Panc1 (cell line): ENCODE data around the gene CD22. TPM values are rescaled to one million over a fixed set of nuclear protein-coding genes. Genes with fewer than 3 reads are reported as not detected.

ENCODE experiments used
- ATAC-seq: fragments of 200-7000 bp; cut with Tn5 transposase; 2 replicates; pipeline ENCODE4 v1.9.1; 2020; ENCODE audit warnings: mild to moderate bottlenecking, moderate library complexity
- BruUV-seq: library from RNA; stranded (reverse); fragments of 400-500 nt; replicated peaks from 2 replicates; lab custom pipeline; 2021; lab: Mats Ljungman, UMichigan
- CTCF ChIA-PET: fragments of 300-600 bp; sonication (Branson Sonifier 250); formaldehyde crosslinking; loops from one replicate; lab custom pipeline; 2022; ENCODE audit warnings: antibody characterized with exemption; lab: Charles Lee
- POLR2A ChIA-PET: fragments of 300-600 bp; sonication (Branson Sonifier 250); formaldehyde crosslinking; loops from one replicate; lab custom pipeline; 2022; ENCODE audit warnings: antibody characterized with exemption; lab: Charles Lee
- DNase-seq: peaks from one replicate; pipeline ENCODE4 v3.0.0-alpha.2; 2010; ENCODE audit warnings: low read depth, low spot score
- H3K27ac ChIP-seq: 2 replicates; pipeline ENCODE4 v1.5.1; 2011; ENCODE audit warnings: mild to moderate bottlenecking, low read length, inconsistent platforms
- H3K27me3 ChIP-seq: fragments of 200-500 bp; sonication (Bioruptor generic); 2 replicates; pipeline ENCODE4 v1.6.0; 2014; ENCODE audit warnings: low read length, inconsistent platforms; ENCODE audit not compliant: control insufficient read depth, insufficient read depth
- H3K36me3 ChIP-seq: fragments of 200-500 bp; sonication (Bioruptor generic); 2 replicates; pipeline ENCODE4 v1.5.1; 2014; ENCODE audit warnings: inconsistent platforms, mild to moderate bottlenecking, low read length, moderate library complexity; ENCODE audit not compliant: control insufficient read depth, insufficient read depth
- H3K4me1 ChIP-seq: 2 replicates; pipeline ENCODE4 v1.5.1; 2011; ENCODE audit warnings: inconsistent platforms, mild to moderate bottlenecking, low read length, moderate library complexity; ENCODE audit not compliant: control insufficient read depth, insufficient read depth
- H3K4me3 ChIP-seq, 2 experiments: 2 replicates each; pipeline ENCODE4 v1.5.1; 2011 to 2012; ENCODE audit warnings: low read depth in 2 of 2, low read length in 2 of 2, mild to moderate bottlenecking in 2 of 2, inconsistent platforms in 1 of 2, moderate library complexity in 1 of 2
- H3K9me3 ChIP-seq: fragments of 200-500 bp; sonication (Bioruptor generic); 2 replicates; pipeline ENCODE4 v1.5.1; 2014; ENCODE audit warnings: low read depth, mild to moderate bottlenecking, inconsistent platforms, low read length, moderate library complexity; ENCODE audit not compliant: control insufficient read depth, insufficient read depth
- CTCF ChIP-seq: fragments of 450-650 bp; IDR thresholded peaks from 2 replicates; pipeline ENCODE4 v1.5.1; 2017; ENCODE audit warnings: mild to moderate bottlenecking
- POLR2AphosphoS5 ChIP-seq: IDR thresholded peaks from 2 replicates; pipeline ENCODE4 v1.6.1; 2012; ENCODE audit warnings: mild to moderate bottlenecking, low read depth, low read length, moderate library complexity
- REST ChIP-seq, 2 experiments: IDR thresholded peaks; 2 replicates each; pipeline ENCODE4 v1.6.1; 2011 to 2012; ENCODE audit warnings: low read depth in 2 of 2, control low read depth in 1 of 2, low read length in 1 of 2, mild to moderate bottlenecking in 1 of 2, moderate library complexity in 1 of 2; ENCODE audit not compliant: insufficient read depth in 1 of 2
- SIN3A ChIP-seq: IDR thresholded peaks from 2 replicates; pipeline ENCODE4 v1.6.1; 2012; ENCODE audit warnings: low read depth, mild to moderate bottlenecking, low read length, moderate library complexity, borderline replicate concordance; ENCODE audit not compliant: insufficient read depth
- TCF7L2 ChIP-seq: IDR thresholded peaks from 2 replicates; pipeline ENCODE4 v1.6.1; 2011; ENCODE audit warnings: mild to moderate bottlenecking, low read depth, low read length, inconsistent platforms
- in situ Hi-C: cut with HindIII; loops from 2 replicates; pipeline ENCODE4 v1.10.0; 2016; ENCODE audit warnings: low sequenced_read_pairs, low pct_unique_long_range_greater_than_20kb
- intact Hi-C: fragments of 100-400 bp; cut with micrococcal nuclease; formaldehyde crosslinking; loops from one replicate; pipeline ENCODE4 v1.10.0; 2022; ENCODE audit not compliant: unreplicated experiment
- total RNA-seq: library from RNA; stranded (reverse); gene quantifications from one replicate; pipeline ENCODE4 v1.2.1, GENCODE V29; 2021; ENCODE audit not compliant: unreplicated experiment

Gene CD22
- total RNA-seq, 1 experiment from 2014 or later, result 0.74 TPM

GRCh38 chr19:35314031-35314430, 15.0 kb upstream of the CD22 start:
- DNase-seq (no peak), ATAC-seq (no peak)
- Histone ChIP-seq H3K27me3 (no peaks in the 10 kb centered on the region), H3K36me3 (no peaks in the 10 kb centered on the region), H3K4me3 (no peak overlapping the region), H3K9me3 (no peaks in the 10 kb centered on the region), H3K27ac (no peak overlapping the region), H3K4me1 (peaks cover 5% of the 10 kb centered on the region; the same call in 1 of the 2 replicates)
- no peak for TF ChIP-seq TCF7L2
- no peak for TF ChIP-seq CTCF
- TF ChIP-seq REST (IDR thresholded peaks at IDR 0.05; ENCODE audit: insufficient read depth in 1 of 2, low read depth in 2 of 2, low read length in 1 of 2), result no peak
- TF ChIP-seq POLR2AphosphoS5, result no peak
- no peak for TF ChIP-seq SIN3A
- no TSS peak for BruUV-seq
- intact Hi-C loops, result no loop called here
- ChIA-PET CTCF (no interaction called here), POLR2A (interaction anchor here (0.6 kb wide), 1 partner anchor 150 kb away, joined by 3 read pairs; no protein-coding TSS in a partner anchor)
- in situ Hi-C loops, result no loop called here

- Histone ChIP-seq H3K9me3 (no peaks in the 10 kb centered on the region), H3K27ac (no peak overlapping the region), H3K27me3 (no peaks in the 10 kb centered on the region), H3K4me3 (no peak overlapping the region), H3K4me1 (no peaks in the 10 kb centered on the region; the same call in 1 of the 2 replicates), H3K36me3 (no peaks in the 10 kb centered on the region)
- TF ChIP-seq SIN3A (no peak), TCF7L2 (no peak), POLR2AphosphoS5 (no peak), CTCF (no peak), REST (IDR thresholded peaks at IDR 0.05; ENCODE audit: insufficient read depth in 1 of 2, low read depth in 2 of 2, low read length in 1 of 2) (no peak)
- in situ Hi-C loops, result no loop called here
- DNase-seq (no peak), ATAC-seq (no peak)
- POLR2A ChIA-PET, result no interaction called here
- CTCF ChIA-PET, result no interaction called here
- intact Hi-C loops, result no loop called here
- BruUV-seq, result no TSS peak
Measured at GRCh38 chr19:35314858-35315470, 14.0 kb upstream of the CD22 start.
